Spinal cord (tissue), 4 donors: ENCODE results near the gene OAS1. TPM values are rescaled to one million over a fixed set of nuclear protein-coding genes. Genes with fewer than 3 reads are reported as not detected.

Experiments used
- polyA plus RNA-seq, 2 donors: library from polyadenylated mRNA; unstranded; fragments of 120-200 nt; gene quantifications; one replicate each; pipeline ENCODE4 v1.2.1, GENCODE V29; 2013; ENCODE audit not compliant: insufficient read length in 2 of 2
- total RNA-seq, 2 donors: library from RNA; depleted of rRNA in 1 of 2; stranded (reverse); fragments of 120-200 nt in 1 of 2; fragments of >200 nt in 1 of 2; gene quantifications; one replicate each; pipeline versions ENCODE4 v1.2.3 to v1.2.4, GENCODE V29; 2013 to 2014

The OAS1 gene
- total and polyA plus RNA-seq, 4 donors: 5.3 to 14.5 (median 10.0) TPM

Other genes starting within 250 kb of the OAS1 start
- gene RPH3A, start 115.2 kb upstream of the OAS1 start, total RNA-seq: 10 to 100 TPM in 1 of 2 donors, 1 to 10 TPM in 1; 5.9 to 37.8 TPM
- 10 to 100 TPM; 54.4 to 54.5 TPM for gene RPH3A, start 115.2 kb upstream of the OAS1 start, polyA plus RNA-seq
- 10 to 100 TPM in 1 of 2 donors, 1 to 10 TPM in 1; 7.5 to 12.1 TPM for gene OAS3, start 31.5 kb downstream of the OAS1 start, total RNA-seq
- gene OAS3, start 31.5 kb downstream of the OAS1 start, polyA plus RNA-seq: 1 to 10 TPM; 7.2 to 7.4 TPM
- gene OAS2, start 71.6 kb downstream of the OAS1 start, total RNA-seq: 1 to 10 TPM; 4.9 to 9.3 TPM
- gene OAS2, start 71.6 kb downstream of the OAS1 start, polyA plus RNA-seq: 1 to 10 TPM; 4.1 to 5.1 TPM
- 10 to 100 TPM; 14.4 to 23.3 TPM for gene DTX1, start 149.8 kb downstream of the OAS1 start, total RNA-seq
- 10 to 100 TPM; 73.3 to 83.5 TPM for gene DTX1, start 149.8 kb downstream of the OAS1 start, polyA plus RNA-seq
- 1 to 10 TPM in 1 of 2 donors, under 1 TPM in 1; 0.72 to 2.6 TPM for gene RASAL1, start 228.8 kb downstream of the OAS1 start, total RNA-seq
- 1 to 10 TPM; 2.2 to 3.0 TPM for gene RASAL1, start 228.8 kb downstream of the OAS1 start, polyA plus RNA-seq
- gene CFAP73, start 242.8 kb downstream of the OAS1 start, total RNA-seq: 1 to 10 TPM; 1.2 to 7.6 TPM
- gene CFAP73, start 242.8 kb downstream of the OAS1 start, polyA plus RNA-seq: 10 to 100 TPM; 12.4 to 14.9 TPM